Measurements from ENCODE around the gene NHLH1. TPM values are rescaled to one million over a fixed set of nuclear protein-coding genes. Genes with fewer than 3 reads are reported as not detected.
A peak's percentile ranks its signal among the peaks of the same experiment; 100 is the strongest.

Gene NHLH1
- polyA plus RNA-seq (2013, experiment 1 of 2): 1.0 TPM
- 1.3 TPM for polyA plus RNA-seq (2013, experiment 2 of 2)

- Histone ChIP-seq H3K4me3 (ENCODE audit: low read length in 2 of 2) (no peak within 1 kb of the TSS), H3K4me2 (ENCODE audit: insufficient read depth, low read length, poor library complexity, severe bottlenecking) (no peak within 1 kb of the TSS), H2BK15ac (ENCODE audit: low read length) (peak within 1 kb of the TSS; percentile 58), H3K9ac (ENCODE audit: low read depth, low read length, poor library complexity) (peak within 1 kb of the TSS; percentile 60), H2BK5ac (ENCODE audit: low read length) (no peak within 1 kb of the TSS), H3K14ac (ENCODE audit: low read length) (peak within 1 kb of the TSS; percentile 82), H4K8ac (ENCODE audit: low read depth, low read length) (no peak within 1 kb of the TSS), H2BK120ac (ENCODE audit: low read depth, low read length) (no peak within 1 kb of the TSS), H3K27me3 (ENCODE audit: control insufficient read depth in 3 of 3, insufficient read depth in 3 of 3, low read depth in 1 of 3, low read length in 3 of 3) (no peaks in the 10 kb centered on the region), H3K79me1 (ENCODE audit: low read depth, low read length) (no peaks in the 10 kb centered on the region), H3K27ac (replicated peaks; ENCODE audit: low read length) (no peak within 1 kb of the TSS), H3K4me1 (ENCODE audit: control insufficient read depth in 2 of 2, insufficient read depth in 1 of 2, low read depth in 1 of 2, low read length in 2 of 2) (peaks cover 15 to 17% of the 10 kb centered on the region in 2 donors), H3K9me3 (replicated peaks in 1 of 2; ENCODE audit: control insufficient read depth in 2 of 2, insufficient read depth in 1 of 2, low read depth in 1 of 2, low read length in 2 of 2) (no peaks in the 10 kb centered on the region), H3K4ac (ENCODE audit: low read length) (no peak within 1 kb of the TSS), H3K36me3 (replicated peaks in 1 of 2; ENCODE audit: control insufficient read depth in 2 of 2, insufficient read depth in 2 of 2, low read length in 2 of 2) (peaks cover 0 to 1% of the 10 kb centered on the region in 2 donors), H2AFZ (ENCODE audit: low read length) (no peak within 1 kb of the TSS), H4K91ac (ENCODE audit: low read depth, low read length, poor library complexity) (no peak within 1 kb of the TSS), H3K23ac (ENCODE audit: low read depth, low read length, poor library complexity) (peak within 1 kb of the TSS; percentile 65), H2AK5ac (ENCODE audit: low read depth, low read length) (peak within 1 kb of the TSS; percentile 97), H3K18ac (ENCODE audit: low read length) (peak within 1 kb of the TSS; percentile 85), H2BK12ac (ENCODE audit: low read length) (no peak within 1 kb of the TSS)
- no peak for DNase-seq (ENCODE audit: low spot score)
- no CpG with 5 or more reads among the region's 15 CpGs for WGBS, 2 donors (ENCODE audit: extremely low coverage in 2 of 2, insufficient read length in 2 of 2, insufficient replicate concordance in 1 of 2)
These were observed at the start of gene NHLH1 for GRCh38 chr1:160366731-160367515. TSS of gene NHLH1 (plus strand) at chr1:160367071. CDS start at chr1:160370732, 3,661 bp downstream.

GRCh38 chr1:160322831-160323230 lies 44.0 kb upstream of the NHLH1 start:
- no peak overlapping the region for H2AFZ ChIP-seq (ENCODE audit: low read length)

GRCh38 chr1:160325252-160325651 lies 41.6 kb upstream of the NHLH1 start:
- Histone ChIP-seq H4K8ac (ENCODE audit: low read depth, low read length) (no peak overlapping the region), H3K18ac (ENCODE audit: low read length) (no peak overlapping the region), H3K79me1 (ENCODE audit: low read depth, low read length) (peaks cover 2% of the 10 kb centered on the region), H3K4me2 (ENCODE audit: insufficient read depth, low read length, poor library complexity, severe bottlenecking) (no peak overlapping the region), H3K23ac (ENCODE audit: low read depth, low read length, poor library complexity) (no peak overlapping the region), H3K36me3 (replicated peaks in 1 of 2; ENCODE audit: control insufficient read depth in 2 of 2, insufficient read depth in 2 of 2, low read length in 2 of 2) (peaks cover 17 to 96% of the 10 kb centered on the region in 2 donors), H2BK120ac (ENCODE audit: low read depth, low read length) (no peak overlapping the region), H2AK5ac (ENCODE audit: low read depth, low read length) (no peak overlapping the region), H3K9ac (ENCODE audit: low read depth, low read length, poor library complexity) (no peak overlapping the region), H3K4ac (ENCODE audit: low read length) (no peak overlapping the region), H4K91ac (ENCODE audit: low read depth, low read length, poor library complexity) (no peak overlapping the region), H3K27me3 (ENCODE audit: control insufficient read depth in 3 of 3, insufficient read depth in 3 of 3, low read depth in 1 of 3, low read length in 3 of 3) (no peaks in the 10 kb centered on the region), H2BK12ac (ENCODE audit: low read length) (no peak overlapping the region), H2BK5ac (ENCODE audit: low read length) (no peak overlapping the region), H3K27ac (replicated peaks; ENCODE audit: low read length) (no peak overlapping the region), H3K14ac (ENCODE audit: low read length) (no peak overlapping the region), H3K4me3 (ENCODE audit: low read length in 2 of 2) (no peak overlapping the region), H2AFZ (ENCODE audit: low read length) (no peak overlapping the region), H2BK15ac (ENCODE audit: low read length) (no peak overlapping the region), H3K9me3 (replicated peaks in 1 of 2; ENCODE audit: control insufficient read depth in 2 of 2, insufficient read depth in 1 of 2, low read depth in 1 of 2, low read length in 2 of 2) (no peaks in the 10 kb centered on the region), H3K4me1 (ENCODE audit: control insufficient read depth in 2 of 2, insufficient read depth in 1 of 2, low read depth in 1 of 2, low read length in 2 of 2) (peaks cover 0 to 2% of the 10 kb centered on the region in 2 donors)
- no peak for DNase-seq (ENCODE audit: low spot score)
- no CpG with 5 or more reads among the region's 4 CpGs for WGBS, 2 donors (ENCODE audit: extremely low coverage in 2 of 2, insufficient read length in 2 of 2, insufficient replicate concordance in 1 of 2)

More at GRCh38 chr1:160322831-160323230, 44.0 kb upstream of the NHLH1 start:
- H3K4ac ChIP-seq (ENCODE audit: low read length): no peak overlapping the region
- no peak overlapping the region for H3K9ac ChIP-seq (ENCODE audit: low read depth, low read length, poor library complexity)
- no CpG with 5 or more reads among the region's 6 CpGs for WGBS, 2 donors (ENCODE audit: extremely low coverage in 2 of 2, insufficient read length in 2 of 2, insufficient replicate concordance in 1 of 2)
- no peak overlapping the region for H3K4me2 ChIP-seq (ENCODE audit: insufficient read depth, low read length, poor library complexity, severe bottlenecking)
- H3K4me1 ChIP-seq (ENCODE audit: control insufficient read depth in 2 of 2, insufficient read depth in 1 of 2, low read depth in 1 of 2, low read length in 2 of 2): no peaks in the 10 kb centered on the region
- no peak overlapping the region for H3K4me3 ChIP-seq (ENCODE audit: low read length in 2 of 2)
- no peak overlapping the region for H4K91ac ChIP-seq (ENCODE audit: low read depth, low read length, poor library complexity)
- no peak overlapping the region for H2BK120ac ChIP-seq (ENCODE audit: low read depth, low read length)
- peaks cover 13 to 94% of the 10 kb centered on the region in 2 donors for H3K36me3 ChIP-seq (replicated peaks in 1 of 2; ENCODE audit: control insufficient read depth in 2 of 2, insufficient read depth in 2 of 2, low read length in 2 of 2)
- no peak overlapping the region for H3K27ac ChIP-seq (replicated peaks; ENCODE audit: low read length)
- no peak overlapping the region for H3K23ac ChIP-seq (ENCODE audit: low read depth, low read length, poor library complexity)
- peaks cover 0 to 10% of the 10 kb centered on the region in 2 donors for H3K9me3 ChIP-seq (replicated peaks in 1 of 2; ENCODE audit: control insufficient read depth in 2 of 2, insufficient read depth in 1 of 2, low read depth in 1 of 2, low read length in 2 of 2)
- no peaks in the 10 kb centered on the region for H3K27me3 ChIP-seq (ENCODE audit: control insufficient read depth in 3 of 3, insufficient read depth in 3 of 3, low read depth in 1 of 3, low read length in 3 of 3)
- H3K14ac ChIP-seq (ENCODE audit: low read length): no peak overlapping the region
- no peak for DNase-seq (ENCODE audit: low spot score)
- no peak overlapping the region for H4K8ac ChIP-seq (ENCODE audit: low read depth, low read length)
- no peak overlapping the region for H3K18ac ChIP-seq (ENCODE audit: low read length)
- no peak overlapping the region for H2BK5ac ChIP-seq (ENCODE audit: low read length)
- H2AK5ac ChIP-seq (ENCODE audit: low read depth, low read length): no peak overlapping the region
- H2BK15ac ChIP-seq (ENCODE audit: low read length): no peak overlapping the region
- peaks cover 2% of the 10 kb centered on the region for H3K79me1 ChIP-seq (ENCODE audit: low read depth, low read length)
- no peak overlapping the region for H2BK12ac ChIP-seq (ENCODE audit: low read length)

- no peak overlapping the region for H2AFZ ChIP-seq (ENCODE audit: low read length)
- H3K9me3 ChIP-seq (replicated peaks in 1 of 2; ENCODE audit: control insufficient read depth in 2 of 2, insufficient read depth in 1 of 2, low read depth in 1 of 2, low read length in 2 of 2): no peaks in the 10 kb centered on the region
- H3K4ac ChIP-seq (ENCODE audit: low read length): no peak overlapping the region
- no peak overlapping the region for H3K4me2 ChIP-seq (ENCODE audit: insufficient read depth, low read length, poor library complexity, severe bottlenecking)
- no peak overlapping the region for H2BK120ac ChIP-seq (ENCODE audit: low read depth, low read length)
- no CpG with 5 or more reads among the region's 5 CpGs for WGBS, 2 donors (ENCODE audit: extremely low coverage in 2 of 2, insufficient read length in 2 of 2, insufficient replicate concordance in 1 of 2)
- H2BK5ac ChIP-seq (ENCODE audit: low read length): no peak overlapping the region
- H2AK5ac ChIP-seq (ENCODE audit: low read depth, low read length): no peak overlapping the region
- H2BK15ac ChIP-seq (ENCODE audit: low read length): no peak overlapping the region
- H3K27ac ChIP-seq (replicated peaks; ENCODE audit: low read length): no peak overlapping the region
- no peak overlapping the region for H3K23ac ChIP-seq (ENCODE audit: low read depth, low read length, poor library complexity)
- no peak overlapping the region for H2BK12ac ChIP-seq (ENCODE audit: low read length)
- H3K14ac ChIP-seq (ENCODE audit: low read length): no peak overlapping the region
- H3K79me1 ChIP-seq (ENCODE audit: low read depth, low read length): peaks cover under 1% of the 10 kb centered on the region
- no peak overlapping the region for H4K8ac ChIP-seq (ENCODE audit: low read depth, low read length)
- peaks cover 20 to 99% of the 10 kb centered on the region in 2 donors for H3K36me3 ChIP-seq (replicated peaks in 1 of 2; ENCODE audit: control insufficient read depth in 2 of 2, insufficient read depth in 2 of 2, low read length in 2 of 2)
- no peak overlapping the region for H4K91ac ChIP-seq (ENCODE audit: low read depth, low read length, poor library complexity)
- no peak for DNase-seq (ENCODE audit: low spot score)
- H3K4me1 ChIP-seq (ENCODE audit: control insufficient read depth in 2 of 2, insufficient read depth in 1 of 2, low read depth in 1 of 2, low read length in 2 of 2): peaks cover 0 to 2% of the 10 kb centered on the region in 2 donors
- no peak overlapping the region for H3K9ac ChIP-seq (ENCODE audit: low read depth, low read length, poor library complexity)
- H3K27me3 ChIP-seq (ENCODE audit: control insufficient read depth in 3 of 3, insufficient read depth in 3 of 3, low read depth in 1 of 3, low read length in 3 of 3): no peaks in the 10 kb centered on the region
- no peak overlapping the region for H3K18ac ChIP-seq (ENCODE audit: low read length)
- H3K4me3 ChIP-seq (ENCODE audit: low read length in 2 of 2): no peak overlapping the region
These were observed 40.5 kb upstream of the NHLH1 start for GRCh38 chr1:160326418-160326817.

All from neuronal stem cell (in vitro differentiated cells).